Calu3 (cell line): ENCODE measurements around the gene UIMC1. TPM values are rescaled to one million over a fixed set of nuclear protein-coding genes. Genes with fewer than 3 reads are reported as not detected.

Experiments used
- BruUV-seq: library from RNA; stranded (reverse); fragments of 400-500 nt; replicated peaks from 2 replicates; lab custom pipeline; 2021; lab: Mats Ljungman, UMichigan
- CTCF ChIA-PET: fragments of 300-600 bp; sonication (Branson Sonifier 250); formaldehyde crosslinking; loops from one replicate; lab custom pipeline; 2022; ENCODE audit warnings: antibody characterized with exemption; lab: Charles Lee
- DNase-seq: peaks from one replicate; pipeline ENCODE4 v3.0.0; 2022
- H3K27ac Mint-ChIP-seq: one replicate; pipeline ENCODE4 v1.8.0; 2022; ENCODE audit warnings: mixed read lengths; ENCODE audit not compliant: unreplicated experiment
- H3K27me3 Mint-ChIP-seq: one replicate; pipeline ENCODE4 v1.8.0; 2022; ENCODE audit warnings: mixed read lengths; ENCODE audit not compliant: unreplicated experiment
- H3K36me3 Mint-ChIP-seq: one replicate; pipeline ENCODE4 v1.8.0; 2022; ENCODE audit warnings: mild to moderate bottlenecking, moderate library complexity, mixed read lengths; ENCODE audit not compliant: insufficient read depth, unreplicated experiment
- H3K4me1 Mint-ChIP-seq: one replicate; pipeline ENCODE4 v1.8.0; 2022; ENCODE audit warnings: mild to moderate bottlenecking, low read depth, mixed read lengths; ENCODE audit not compliant: unreplicated experiment
- H3K4me3 Mint-ChIP-seq: one replicate; pipeline ENCODE4 v1.8.0; 2022; ENCODE audit warnings: mild to moderate bottlenecking, low read depth, moderate library complexity, mixed read lengths; ENCODE audit not compliant: unreplicated experiment
- H3K9me3 Mint-ChIP-seq: one replicate; pipeline ENCODE4 v1.8.0; 2022; ENCODE audit warnings: low read depth, mixed read lengths; ENCODE audit not compliant: unreplicated experiment
- intact Hi-C: fragments of 100-400 bp; cut with micrococcal nuclease; formaldehyde crosslinking; loops from one replicate; pipeline ENCODE4 v1.10.0; 2022; ENCODE audit not compliant: unreplicated experiment
- total RNA-seq: library from RNA; stranded (reverse); gene quantifications from 2 replicates; pipeline ENCODE4 v1.2.3, GENCODE V29; 2022
- TF ChIP-seq, protein P1 (sequence below): fragments of 200-600 bp; IDR thresholded peaks from one replicate; pipeline ENCODE4 v1.8.0; 2022; ENCODE audit warnings: antibody characterized with exemption; ENCODE audit not compliant: unreplicated experiment

UIMC1 gene
- total RNA-seq, 1 experiment from 2014 or later = 51.3 TPM

DNA sequence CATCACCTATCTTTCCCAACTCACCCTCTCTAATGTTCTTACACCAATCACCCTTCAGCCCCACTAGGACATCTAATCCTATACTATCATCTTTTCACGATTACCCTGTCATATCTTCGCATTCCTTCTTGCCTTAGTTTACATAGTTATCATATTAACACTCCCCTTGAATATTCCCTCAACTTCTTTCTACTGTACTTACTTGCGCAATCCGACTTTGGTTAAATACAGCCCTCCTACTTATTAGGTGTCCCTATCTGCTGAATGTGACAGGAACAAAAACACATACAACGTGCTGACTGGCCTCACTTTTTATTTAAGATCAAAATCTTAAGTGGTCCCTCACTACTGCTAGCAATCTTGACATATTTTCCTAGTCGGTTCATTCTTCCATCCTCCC is 88.0 kb downstream of the UIMC1 start:
- CTCF ChIA-PET = no interaction called here
- no peak for DNase-seq
- intact Hi-C loops = no loop called here
- Mint-ChIP-seq H3K27ac (no peak overlapping the region), H3K4me3 (no peak overlapping the region), H3K4me1 (peaks cover 8% of the 10 kb centered on the region), H3K36me3 (no peaks in the 10 kb centered on the region), H3K9me3 (no peaks in the 10 kb centered on the region), H3K27me3 (no peaks in the 10 kb centered on the region)
- BruUV-seq = no TSS peak
- TF ChIP-seq, protein P1, sequence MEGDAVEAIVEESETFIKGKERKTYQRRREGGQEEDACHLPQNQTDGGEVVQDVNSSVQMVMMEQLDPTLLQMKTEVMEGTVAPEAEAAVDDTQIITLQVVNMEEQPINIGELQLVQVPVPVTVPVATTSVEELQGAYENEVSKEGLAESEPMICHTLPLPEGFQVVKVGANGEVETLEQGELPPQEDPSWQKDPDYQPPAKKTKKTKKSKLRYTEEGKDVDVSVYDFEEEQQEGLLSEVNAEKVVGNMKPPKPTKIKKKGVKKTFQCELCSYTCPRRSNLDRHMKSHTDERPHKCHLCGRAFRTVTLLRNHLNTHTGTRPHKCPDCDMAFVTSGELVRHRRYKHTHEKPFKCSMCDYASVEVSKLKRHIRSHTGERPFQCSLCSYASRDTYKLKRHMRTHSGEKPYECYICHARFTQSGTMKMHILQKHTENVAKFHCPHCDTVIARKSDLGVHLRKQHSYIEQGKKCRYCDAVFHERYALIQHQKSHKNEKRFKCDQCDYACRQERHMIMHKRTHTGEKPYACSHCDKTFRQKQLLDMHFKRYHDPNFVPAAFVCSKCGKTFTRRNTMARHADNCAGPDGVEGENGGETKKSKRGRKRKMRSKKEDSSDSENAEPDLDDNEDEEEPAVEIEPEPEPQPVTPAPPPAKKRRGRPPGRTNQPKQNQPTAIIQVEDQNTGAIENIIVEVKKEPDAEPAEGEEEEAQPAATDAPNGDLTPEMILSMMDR = no peak

DNA sequence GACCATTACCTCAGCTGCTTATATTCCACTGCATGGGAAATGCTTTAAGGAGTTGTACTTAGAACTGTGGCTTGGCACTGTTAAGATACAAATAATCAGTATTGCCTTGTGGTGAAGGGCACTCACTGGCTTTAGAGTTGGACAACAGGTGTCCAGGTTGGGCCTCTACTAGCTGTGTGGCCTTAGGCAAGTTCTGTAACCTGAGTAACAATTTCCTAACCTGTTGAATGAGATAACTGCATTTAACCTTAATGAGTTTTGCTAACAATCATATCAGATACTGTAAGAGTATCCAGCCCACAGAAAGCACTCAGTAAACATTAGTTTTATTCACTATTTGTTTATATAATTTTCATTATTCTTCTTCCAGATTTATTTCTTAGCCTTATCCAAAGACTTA is 90.2 kb downstream of the UIMC1 start:
- Mint-ChIP-seq H3K27me3 (no peaks in the 10 kb centered on the region), H3K4me1 (peaks cover 7% of the 10 kb centered on the region), H3K36me3 (no peaks in the 10 kb centered on the region), H3K27ac (no peak overlapping the region), H3K9me3 (no peaks in the 10 kb centered on the region), H3K4me3 (no peak overlapping the region)
- DNase-seq = no peak
- no TSS peak for BruUV-seq
- TF ChIP-seq, protein P1 = no peak
- intact Hi-C loops = no loop called here
- CTCF ChIA-PET = no interaction called here

DNA sequence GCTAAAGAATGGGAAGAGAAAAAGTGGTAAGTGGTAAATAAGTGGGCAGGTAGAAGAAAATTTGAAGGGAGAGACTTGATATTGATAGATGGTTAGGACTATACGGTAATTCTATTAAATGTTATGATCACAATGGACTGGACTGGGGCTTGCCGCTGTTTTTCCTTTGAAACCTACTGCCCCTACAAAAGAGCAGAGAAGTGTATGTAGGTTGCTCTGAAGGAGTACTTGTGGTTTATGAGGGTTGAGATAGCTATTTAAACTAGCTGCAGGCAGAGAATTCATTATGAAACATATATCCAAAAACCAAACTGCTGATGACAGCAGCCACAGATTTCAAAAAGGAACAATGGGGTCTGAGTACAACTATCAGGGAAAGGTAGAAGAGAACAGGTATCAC is 90.7 kb downstream of the UIMC1 start:
- no peak for DNase-seq
- Mint-ChIP-seq H3K9me3 (no peaks in the 10 kb centered on the region), H3K36me3 (no peaks in the 10 kb centered on the region), H3K27ac (no peak overlapping the region), H3K4me3 (no peak overlapping the region), H3K4me1 (peaks cover 2% of the 10 kb centered on the region), H3K27me3 (no peaks in the 10 kb centered on the region)
- intact Hi-C loops = no loop called here
- TF ChIP-seq, protein P1 = no peak
- no TSS peak for BruUV-seq
- CTCF ChIA-PET = no interaction called here

DNA sequence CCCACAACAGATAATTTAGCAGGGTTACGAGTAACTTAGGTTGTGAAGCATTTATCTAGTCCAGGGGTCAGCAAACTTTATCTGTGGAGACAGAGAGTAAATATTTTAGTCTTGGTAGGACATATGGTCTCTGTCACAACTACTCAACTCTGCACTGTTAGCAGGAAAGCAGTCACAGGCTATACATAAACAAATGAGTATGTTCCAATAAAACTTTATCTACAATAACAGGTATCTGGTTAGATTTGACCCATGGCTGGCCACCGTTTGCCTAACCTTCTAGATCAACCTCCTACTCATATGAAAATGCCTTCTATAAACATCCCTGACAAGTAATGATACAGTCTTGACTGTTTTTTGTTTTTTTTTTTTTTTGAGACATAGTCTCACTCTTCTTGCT is 94.5 kb downstream of the UIMC1 start:
- no peaks in the 10 kb centered on the region for H3K27me3 Mint-ChIP-seq
- DNase-seq = no peak
- H3K36me3 Mint-ChIP-seq = peaks cover 15% of the 10 kb centered on the region
- CTCF ChIA-PET = interaction anchor here (0.7 kb wide), 1 partner anchor 188 kb away, joined by 4 read pairs; no protein-coding TSS in a partner anchor
- no peaks in the 10 kb centered on the region for H3K4me1 Mint-ChIP-seq
- H3K9me3 Mint-ChIP-seq = no peaks in the 10 kb centered on the region
- intact Hi-C loops = no loop called here
- BruUV-seq = no TSS peak
- TF ChIP-seq, protein P1 = no peak
- no peak overlapping the region for H3K27ac Mint-ChIP-seq
- H3K4me3 Mint-ChIP-seq = no peak overlapping the region
